Measurements from ENCODE around the gene CFAP46.

CFAP46 gene

DNA sequence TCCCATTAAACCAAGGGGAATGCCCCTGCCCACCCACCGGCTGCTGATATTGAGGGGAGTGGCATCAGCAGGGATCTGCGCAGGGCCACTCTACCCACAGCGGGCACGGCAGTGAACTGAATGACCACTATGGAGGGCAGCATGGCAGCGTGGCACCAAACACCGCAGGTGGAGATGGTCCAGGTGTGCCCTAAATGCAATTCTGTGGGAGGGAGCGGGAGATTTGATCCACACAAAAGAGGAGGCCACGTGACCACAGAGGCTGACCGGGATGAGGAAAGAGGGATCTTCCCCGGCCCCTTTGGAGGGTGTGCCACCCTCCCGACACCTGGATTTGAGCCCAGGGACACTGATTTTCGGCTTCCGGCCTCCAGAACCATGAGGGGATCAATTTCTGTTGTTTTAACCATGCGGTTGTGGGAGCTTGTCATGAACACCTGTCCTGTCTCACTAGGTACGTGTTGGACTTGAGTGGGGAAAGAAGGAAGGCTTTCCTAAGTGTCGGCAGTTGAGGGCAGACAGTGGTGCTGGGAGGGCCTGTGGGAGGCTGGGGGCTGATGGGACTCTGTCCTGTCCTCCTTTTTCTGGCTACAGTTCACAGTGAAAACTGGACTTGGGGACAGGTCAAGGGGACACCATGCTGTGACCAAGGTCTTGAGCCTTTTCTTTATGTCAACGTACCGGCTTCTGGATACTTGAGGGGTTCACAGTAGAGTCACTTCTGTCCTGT lies 66.1 kb downstream of the CFAP46 start:
- Histone ChIP-seq H3K27ac (ENCODE audit: low read depth, low read length) (no peak overlapping the region), H3K36me3 (ENCODE audit: insufficient read depth, low read length) (no peaks in the 10 kb centered on the region), H3K4me1 (ENCODE audit: insufficient read depth, low read length) (no peaks in the 10 kb centered on the region), H3K9me3 (ENCODE audit: low read length) (no peaks in the 10 kb centered on the region), H3K27me3 (ENCODE audit: control insufficient read depth in 1 of 2, insufficient read depth in 2 of 2, low read length in 2 of 2) (peaks cover 0 to 6% of the 10 kb centered on the region in 2 donors), H3K4me3 (ENCODE audit: low read depth in 1 of 2, low read length in 2 of 2) (no peak overlapping the region), H3K9ac (ENCODE audit: low read length) (no peak overlapping the region)

DNA sequence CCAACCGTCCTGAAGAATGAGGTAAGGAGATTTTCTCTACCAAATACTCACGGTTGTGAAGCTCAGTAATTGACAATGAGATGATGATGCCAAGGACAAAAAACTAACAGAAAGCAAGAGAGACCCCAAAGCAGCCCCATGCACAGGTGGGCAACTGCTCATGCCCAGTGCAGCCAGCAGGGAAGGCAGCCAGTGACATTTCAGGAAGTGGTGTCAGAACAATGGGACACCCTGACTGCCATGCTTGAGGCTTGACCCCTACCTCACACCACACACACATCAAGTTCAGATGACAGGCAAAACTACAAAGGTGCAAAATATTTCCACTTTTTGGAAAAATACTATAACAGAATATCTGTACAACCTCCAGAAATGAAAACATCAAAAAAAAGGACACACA lies 66.9 kb downstream of the CFAP46 start:
- H3K27me3 ChIP-seq (ENCODE audit: control insufficient read depth in 1 of 2, insufficient read depth in 2 of 2, low read length in 2 of 2), result peaks cover 0 to 6% of the 10 kb centered on the region in 2 donors

DNA sequence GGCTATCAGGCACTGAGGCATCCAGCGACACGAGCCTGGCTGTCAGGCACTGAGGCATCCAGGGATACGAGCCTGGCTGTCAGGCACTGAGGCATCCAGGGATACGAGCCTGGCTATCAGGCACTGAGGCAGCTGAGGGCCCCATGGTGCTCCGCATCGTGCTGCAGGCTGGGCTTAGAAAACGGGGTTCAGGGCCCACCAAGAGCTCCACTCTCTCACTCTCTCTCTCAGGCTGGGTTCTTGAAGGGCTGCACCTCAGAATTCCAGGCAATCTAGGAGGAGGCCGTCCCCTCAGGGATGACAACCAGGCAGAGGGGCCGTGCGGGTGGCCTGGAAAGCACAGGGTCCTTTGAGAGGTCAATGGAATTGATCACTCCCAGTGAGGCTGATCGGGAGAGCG lies 69.0 kb downstream of the CFAP46 start:
- H3K4me3 ChIP-seq (ENCODE audit: low read depth in 1 of 2, low read length in 2 of 2), result no peak overlapping the region
- H3K9ac ChIP-seq (ENCODE audit: low read length), result no peak overlapping the region
- no peaks in the 10 kb centered on the region for H3K9me3 ChIP-seq (ENCODE audit: low read length)
- H3K27me3 ChIP-seq (ENCODE audit: control insufficient read depth in 1 of 2, insufficient read depth in 2 of 2, low read length in 2 of 2), result peaks cover 0 to under 1% of the 10 kb centered on the region in 2 donors
- H3K4me1 ChIP-seq (ENCODE audit: insufficient read depth, low read length), result no peaks in the 10 kb centered on the region
- no peak overlapping the region for H3K27ac ChIP-seq (ENCODE audit: low read depth, low read length)
- no peaks in the 10 kb centered on the region for H3K36me3 ChIP-seq (ENCODE audit: insufficient read depth, low read length)

More for the DNA sequence above, 66.9 kb downstream of the CFAP46 start:
- no peak overlapping the region for H3K27ac ChIP-seq (ENCODE audit: low read depth, low read length)
- H3K9ac ChIP-seq (ENCODE audit: low read length), result no peak overlapping the region
- H3K4me3 ChIP-seq (ENCODE audit: low read depth in 1 of 2, low read length in 2 of 2), result no peak overlapping the region
- H3K9me3 ChIP-seq (ENCODE audit: low read length), result no peaks in the 10 kb centered on the region
- no peaks in the 10 kb centered on the region for H3K4me1 ChIP-seq (ENCODE audit: insufficient read depth, low read length)
- no peaks in the 10 kb centered on the region for H3K36me3 ChIP-seq (ENCODE audit: insufficient read depth, low read length)

DNA sequence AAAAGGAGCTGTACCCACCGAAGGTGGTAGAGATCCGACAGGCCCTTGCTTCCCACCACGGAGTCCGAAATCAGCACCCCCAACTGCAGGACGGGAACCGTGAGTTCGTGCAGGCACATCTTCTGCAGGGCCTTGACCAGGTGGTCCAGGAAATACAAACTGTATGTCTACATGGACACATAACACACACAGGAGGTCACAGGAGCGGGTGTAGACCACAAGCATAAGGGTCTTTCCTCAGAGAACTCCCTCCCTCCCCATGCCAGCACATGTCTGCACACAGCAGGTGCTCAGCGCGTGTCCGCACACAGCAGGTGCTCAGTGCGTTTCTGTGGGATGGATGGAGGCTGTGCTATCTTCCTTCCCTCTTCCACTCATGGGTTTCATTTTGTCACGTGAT lies 69.7 kb downstream of the CFAP46 start:
- H3K9ac ChIP-seq (ENCODE audit: low read length), result no peak overlapping the region
- no peaks in the 10 kb centered on the region for H3K36me3 ChIP-seq (ENCODE audit: insufficient read depth, low read length)
- no peak overlapping the region for H3K4me3 ChIP-seq (ENCODE audit: low read depth in 1 of 2, low read length in 2 of 2)
- H3K4me1 ChIP-seq (ENCODE audit: insufficient read depth, low read length), result no peaks in the 10 kb centered on the region
- H3K27me3 ChIP-seq (ENCODE audit: control insufficient read depth in 1 of 2, insufficient read depth in 2 of 2, low read length in 2 of 2), result no peaks in the 10 kb centered on the region
- H3K9me3 ChIP-seq (ENCODE audit: low read length), result no peaks in the 10 kb centered on the region
- H3K27ac ChIP-seq (ENCODE audit: low read depth, low read length), result no peak overlapping the region

DNA sequence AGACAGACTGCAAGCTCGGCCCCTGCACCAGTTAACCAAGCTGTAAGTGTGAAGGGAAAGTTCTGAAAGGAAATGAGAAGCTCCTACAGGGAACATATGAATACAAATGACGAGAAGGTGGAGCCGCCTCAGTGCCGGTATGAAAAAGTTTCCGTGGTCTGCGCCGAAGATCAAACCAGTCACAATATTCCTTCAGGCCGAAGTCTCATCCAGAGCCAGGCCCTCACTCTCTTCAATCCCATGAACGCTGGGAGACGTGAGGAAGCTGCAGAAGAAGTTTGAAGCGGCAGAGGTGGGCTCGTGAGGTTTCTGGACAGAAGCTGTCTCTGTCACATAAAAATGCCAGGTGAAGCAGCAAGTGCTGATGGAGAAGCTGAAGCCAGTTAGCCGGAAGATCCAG lies 71.9 kb downstream of the CFAP46 start:
- Histone ChIP-seq H3K4me1 (ENCODE audit: insufficient read depth, low read length) (no peaks in the 10 kb centered on the region), H3K36me3 (ENCODE audit: insufficient read depth, low read length) (no peaks in the 10 kb centered on the region), H3K27me3 (ENCODE audit: control insufficient read depth in 1 of 2, insufficient read depth in 2 of 2, low read length in 2 of 2) (no peaks in the 10 kb centered on the region), H3K4me3 (ENCODE audit: low read depth in 1 of 2, low read length in 2 of 2) (no peak overlapping the region), H3K9ac (ENCODE audit: low read length) (no peak overlapping the region), H3K27ac (ENCODE audit: low read depth, low read length) (no peak overlapping the region), H3K9me3 (ENCODE audit: low read length) (no peaks in the 10 kb centered on the region)

DNA sequence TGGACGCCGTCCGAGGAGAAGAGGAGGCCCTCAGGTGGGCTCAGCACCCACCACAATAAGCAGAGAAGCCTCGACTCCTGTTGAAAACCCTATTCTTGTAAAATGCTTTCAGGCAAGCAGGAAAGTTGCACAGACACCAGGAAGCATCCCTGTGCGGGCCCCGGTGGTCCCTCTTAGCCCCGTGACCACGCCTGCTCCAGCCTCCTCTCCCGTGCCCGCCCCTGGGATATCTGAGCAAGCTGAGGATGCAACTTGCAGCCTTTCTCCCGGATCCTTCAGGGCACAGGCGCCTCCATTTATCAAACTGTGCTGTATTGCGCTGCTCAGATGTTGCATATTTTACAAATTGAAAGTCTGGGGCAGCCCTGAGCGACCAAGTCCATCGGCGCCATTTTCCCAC lies 72.7 kb downstream of the CFAP46 start:
- H3K27me3 ChIP-seq (ENCODE audit: control insufficient read depth in 1 of 2, insufficient read depth in 2 of 2, low read length in 2 of 2), result peaks cover 0 to 6% of the 10 kb centered on the region in 2 donors
- no peak overlapping the region for H3K27ac ChIP-seq (ENCODE audit: low read depth, low read length)
- H3K4me1 ChIP-seq (ENCODE audit: insufficient read depth, low read length), result no peaks in the 10 kb centered on the region
- no peak overlapping the region for H3K4me3 ChIP-seq (ENCODE audit: low read depth in 1 of 2, low read length in 2 of 2)
- no peaks in the 10 kb centered on the region for H3K36me3 ChIP-seq (ENCODE audit: insufficient read depth, low read length)
- no peaks in the 10 kb centered on the region for H3K9me3 ChIP-seq (ENCODE audit: low read length)
- H3K9ac ChIP-seq (ENCODE audit: low read length), result no peak overlapping the region

DNA sequence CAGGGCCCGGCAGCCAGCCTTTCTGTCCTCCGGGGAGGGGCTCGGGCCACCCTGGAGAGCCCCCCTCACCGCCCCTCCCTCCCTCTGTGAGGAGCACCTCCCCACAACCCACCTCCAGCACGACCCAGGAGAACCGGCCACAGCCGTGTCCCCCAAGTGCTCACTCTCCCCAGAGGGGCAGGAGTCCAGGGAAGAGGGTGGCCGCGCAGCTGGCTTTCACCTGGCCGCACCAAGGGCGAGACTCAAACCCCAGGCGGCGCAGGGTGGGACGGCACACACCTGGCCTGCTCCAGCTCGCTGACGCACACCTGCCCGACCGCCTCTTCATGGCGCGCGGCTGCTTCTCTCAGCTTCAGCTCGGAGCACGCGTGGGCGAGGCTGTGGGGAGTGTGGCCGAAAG lies 73.4 kb downstream of the CFAP46 start:
- H3K4me1 ChIP-seq (ENCODE audit: insufficient read depth, low read length), result no peaks in the 10 kb centered on the region
- no peak overlapping the region for H3K9ac ChIP-seq (ENCODE audit: low read length)
- H3K27ac ChIP-seq (ENCODE audit: low read depth, low read length), result no peak overlapping the region
- no peaks in the 10 kb centered on the region for H3K9me3 ChIP-seq (ENCODE audit: low read length)
- H3K4me3 ChIP-seq (ENCODE audit: low read depth in 1 of 2, low read length in 2 of 2), result no peak overlapping the region
- no peaks in the 10 kb centered on the region for H3K36me3 ChIP-seq (ENCODE audit: insufficient read depth, low read length)
- peaks cover under 1 to 9% of the 10 kb centered on the region in 2 donors for H3K27me3 ChIP-seq (ENCODE audit: control insufficient read depth in 1 of 2, insufficient read depth in 2 of 2, low read length in 2 of 2)

DNA sequence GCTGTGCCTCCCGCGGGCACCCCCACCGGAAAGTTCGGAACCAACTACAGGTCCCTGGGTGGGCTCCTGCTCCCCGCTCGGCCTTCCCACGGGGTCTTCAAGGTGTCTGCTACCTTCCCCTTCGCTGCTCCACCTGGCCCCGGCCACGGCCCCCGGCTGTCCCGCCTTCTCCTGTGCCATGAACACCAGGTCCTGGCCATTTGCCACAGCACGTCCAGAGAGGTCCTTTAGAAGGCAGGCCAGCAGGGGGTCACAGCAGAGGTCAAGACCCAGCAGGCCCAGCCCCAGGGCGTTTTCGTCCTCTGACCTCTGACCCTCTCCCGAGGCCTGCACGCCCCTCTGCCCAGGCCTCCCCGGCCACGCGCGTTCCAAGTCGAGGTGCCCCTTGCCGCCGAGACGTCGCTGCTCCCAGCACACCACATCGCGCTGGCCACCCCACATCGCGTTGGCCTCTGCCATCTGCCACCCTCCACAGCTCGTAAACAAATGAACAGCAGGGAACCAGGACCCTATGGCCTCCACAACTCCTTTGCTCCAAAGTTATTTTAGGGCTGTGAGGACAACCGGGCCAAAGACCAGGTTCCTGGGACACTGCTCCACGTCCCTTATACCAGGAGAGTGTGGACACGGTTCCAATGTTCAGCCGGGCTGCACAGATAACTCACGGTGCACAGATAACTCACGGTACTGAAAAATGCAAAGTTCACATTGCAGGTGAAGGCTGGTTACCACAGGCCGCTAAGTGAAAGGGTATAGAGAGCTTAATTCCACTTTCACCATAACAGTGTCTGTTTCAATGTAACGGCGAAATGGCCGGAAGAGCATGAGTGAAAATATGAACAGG lies 74.3 kb downstream of the CFAP46 start:
- Histone ChIP-seq H3K9me3 (ENCODE audit: low read length) (no peaks in the 10 kb centered on the region), H3K4me3 (ENCODE audit: low read depth in 1 of 2, low read length in 2 of 2) (no peak overlapping the region), H3K4me1 (ENCODE audit: insufficient read depth, low read length) (no peaks in the 10 kb centered on the region), H3K36me3 (ENCODE audit: insufficient read depth, low read length) (no peaks in the 10 kb centered on the region), H3K27ac (ENCODE audit: low read depth, low read length) (no peak overlapping the region), H3K9ac (ENCODE audit: low read length) (no peak overlapping the region), H3K27me3 (ENCODE audit: control insufficient read depth in 1 of 2, insufficient read depth in 2 of 2, low read length in 2 of 2) (peaks cover 10 to 19% of the 10 kb centered on the region in 2 donors)

DNA sequence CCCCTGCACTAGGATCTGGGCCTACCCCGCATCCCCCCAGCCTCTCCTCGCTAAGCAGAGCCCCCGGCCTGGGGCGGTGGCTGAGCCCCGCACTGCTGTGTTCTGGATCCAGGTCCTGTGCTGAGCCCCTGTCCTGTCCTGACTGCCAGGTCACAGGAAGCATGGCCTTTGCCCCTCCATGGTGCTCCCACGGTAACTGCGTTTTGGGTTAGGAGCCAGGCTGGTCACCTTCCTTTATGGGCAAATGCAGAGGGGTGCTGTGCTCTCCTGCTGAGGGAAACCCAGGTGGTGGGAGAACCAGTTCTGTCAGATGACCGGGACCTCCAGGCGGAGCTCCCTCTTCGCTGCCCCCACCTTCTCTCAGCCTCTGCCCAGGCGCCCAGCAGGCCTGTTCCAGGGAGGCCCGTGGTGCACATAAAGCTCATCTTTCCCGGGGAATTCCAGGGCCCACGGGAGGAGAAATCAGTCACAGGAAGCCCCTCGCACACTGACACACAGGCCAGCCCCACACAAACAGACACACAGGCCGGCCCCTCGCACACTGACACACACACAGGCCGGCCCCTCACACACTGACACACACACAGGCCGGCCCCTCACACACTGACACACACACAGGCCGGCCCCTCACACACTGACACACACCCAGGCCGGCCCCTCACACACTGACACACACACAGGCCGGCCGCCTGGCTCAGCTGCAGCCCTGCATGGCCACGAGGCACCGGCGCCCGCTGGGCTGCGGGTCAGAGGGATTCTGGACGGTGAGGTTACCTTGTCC lies 75.6 kb downstream of the CFAP46 start:
- Histone ChIP-seq H3K27me3 (ENCODE audit: control insufficient read depth in 1 of 2, insufficient read depth in 2 of 2, low read length in 2 of 2) (peaks cover 10 to 24% of the 10 kb centered on the region in 2 donors), H3K9ac (ENCODE audit: low read length) (no peak overlapping the region), H3K4me1 (ENCODE audit: insufficient read depth, low read length) (no peaks in the 10 kb centered on the region), H3K9me3 (ENCODE audit: low read length) (no peaks in the 10 kb centered on the region), H3K27ac (ENCODE audit: low read depth, low read length) (no peak overlapping the region), H3K36me3 (ENCODE audit: insufficient read depth, low read length) (no peaks in the 10 kb centered on the region), H3K4me3 (ENCODE audit: low read depth in 1 of 2, low read length in 2 of 2) (no peak overlapping the region)

DNA sequence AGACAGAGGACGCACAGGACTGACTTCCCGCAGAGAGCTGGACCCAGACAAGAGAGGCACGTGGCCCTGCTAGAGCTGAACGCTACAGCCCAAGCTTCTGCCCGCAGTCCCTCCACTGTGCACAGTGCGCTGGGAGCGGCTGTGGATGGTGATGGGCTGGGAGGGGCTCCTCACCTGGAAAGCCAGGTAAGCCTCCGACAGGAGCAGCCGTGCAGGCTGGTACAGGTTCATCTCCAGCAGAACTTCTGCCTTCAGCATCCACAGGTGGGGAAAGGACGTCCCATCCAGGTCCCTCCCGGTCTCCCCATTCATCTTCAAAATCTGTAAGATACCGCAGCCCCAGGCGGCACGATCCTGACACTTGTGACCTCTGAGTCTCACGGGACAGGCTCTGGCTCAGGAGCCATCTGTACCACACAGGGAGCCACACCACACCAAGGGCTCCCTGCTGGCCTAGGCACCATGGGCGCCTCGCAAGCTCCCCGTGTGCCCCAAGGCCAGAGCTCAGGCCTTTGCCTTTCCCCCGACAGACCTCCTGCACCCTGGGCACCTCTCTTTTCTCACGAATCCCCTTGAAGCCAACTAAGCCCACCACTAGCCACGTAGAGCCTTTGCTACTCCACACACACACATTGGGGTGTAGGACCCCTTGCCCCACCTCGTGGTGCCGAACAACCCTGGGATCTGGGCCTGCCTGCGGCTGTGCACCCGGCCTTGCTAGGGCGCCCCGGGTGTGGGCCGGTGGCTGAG lies 76.3 kb downstream of the CFAP46 start:
- no peak overlapping the region for H3K4me3 ChIP-seq (ENCODE audit: low read depth in 1 of 2, low read length in 2 of 2)
- peaks cover 10 to 31% of the 10 kb centered on the region in 2 donors for H3K27me3 ChIP-seq (ENCODE audit: control insufficient read depth in 1 of 2, insufficient read depth in 2 of 2, low read length in 2 of 2)
- no peaks in the 10 kb centered on the region for H3K4me1 ChIP-seq (ENCODE audit: insufficient read depth, low read length)
- no peaks in the 10 kb centered on the region for H3K36me3 ChIP-seq (ENCODE audit: insufficient read depth, low read length)
- no peaks in the 10 kb centered on the region for H3K9me3 ChIP-seq (ENCODE audit: low read length)
- H3K27ac ChIP-seq (ENCODE audit: low read depth, low read length), result no peak overlapping the region
- H3K9ac ChIP-seq (ENCODE audit: low read length), result no peak overlapping the region
